ENCODE data around the gene PRKRIP1.
"Not testable (repeated sequence)": the region's sequence is repeated elsewhere in the genome, so short reads cannot be mapped to it uniquely, and the experiment has no call there.

- TF ChIP-seq CTCF (IDR thresholded peaks at IDR 0.05; ENCODE audit: low read depth, low read length); POLR2A (IDR thresholded peaks at IDR 0.05; ENCODE audit: extremely low read depth, insufficient read length); MYC (IDR thresholded peaks at IDR 0.05; ENCODE audit: low read depth, low read length): not testable (repeated sequence)
- TF ChIP-seq, protein P1, sequence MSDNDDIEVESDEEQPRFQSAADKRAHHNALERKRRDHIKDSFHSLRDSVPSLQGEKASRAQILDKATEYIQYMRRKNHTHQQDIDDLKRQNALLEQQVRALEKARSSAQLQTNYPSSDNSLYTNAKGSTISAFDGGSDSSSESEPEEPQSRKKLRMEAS (IDR thresholded peaks at IDR 0.05; ENCODE audit: low read depth, low read length), result not testable (repeated sequence)
Observed at GRCh38 chr7:102404862-102405188, 8.7 kb downstream of the PRKRIP1 start.

All from NB4 (cell line).